IMR-90 (cell line): ENCODE measurements around the gene ARHGEF6. TPM values are rescaled to one million over a fixed set of nuclear protein-coding genes. Genes with fewer than 3 reads are reported as not detected.

Source experiments
- ATAC-seq: fragments of 200-7000 bp; cut with Tn5 transposase; 2 replicates; pipeline ENCODE4 v1.9.1; 2020; ENCODE audit warnings: low read depth, mild to moderate bottlenecking, moderate library complexity
- BruUV-seq: library from RNA; stranded (reverse); fragments of 400-500 nt; replicated peaks from 2 replicates; lab custom pipeline; 2021; lab: Mats Ljungman, UMichigan
- CTCF ChIA-PET: fragments of 300-600 bp; formaldehyde crosslinking; extraction: SDS; loops from one replicate; lab custom pipeline; 2021; ENCODE audit warnings: antibody characterized with exemption; lab: Yijun Ruan, JAX
- POLR2A ChIA-PET: fragments of 300-600 bp; sonication (Branson Sonifier 250); formaldehyde crosslinking; loops from one replicate; lab custom pipeline; 2022; ENCODE audit warnings: antibody characterized with exemption; ENCODE audit not compliant: unreplicated experiment; lab: Charles Lee
- DNase-seq: peaks from one replicate; pipeline ENCODE4 v3.0.0; 2013
- H2AFZ ChIP-seq: replicated peaks from 2 replicates; pipeline ENCODE3; 2013; ENCODE audit warnings: low read length, mild to moderate bottlenecking; ENCODE audit not compliant: poor library complexity
- H2AK5ac ChIP-seq: 2 replicates; pipeline ENCODE4 v1.6.1; 2013; ENCODE audit warnings: low read depth, low read length, inconsistent platforms
- H2AK9ac ChIP-seq: replicated peaks from 2 replicates; pipeline ENCODE3; 2013; ENCODE audit warnings: mild to moderate bottlenecking, low read depth, low read length, moderate library complexity; ENCODE audit not compliant: poor library complexity
- H2BK120ac ChIP-seq: 2 replicates; pipeline ENCODE4 v1.6.1; 2013; ENCODE audit warnings: low read depth, low read length, inconsistent platforms
- H2BK15ac ChIP-seq: 3 replicates; pipeline ENCODE4 v1.6.1; 2013; ENCODE audit warnings: low read depth, low read length, inconsistent platforms
- H2BK20ac ChIP-seq: 2 replicates; pipeline ENCODE4 v1.6.1; 2013; ENCODE audit warnings: low read depth, mild to moderate bottlenecking, inconsistent platforms, low read length, moderate library complexity
- H2BK5ac ChIP-seq: 2 replicates; pipeline ENCODE4 v1.6.1; 2013; ENCODE audit warnings: mild to moderate bottlenecking, low read depth, low read length, inconsistent platforms; ENCODE audit not compliant: poor library complexity, severe bottlenecking
- H3K14ac ChIP-seq: replicated peaks from 2 replicates; pipeline ENCODE4 v1.6.1; 2013; ENCODE audit warnings: low read depth, low read length, inconsistent platforms
- H3K18ac ChIP-seq: 2 replicates; pipeline ENCODE4 v1.6.1; 2013; ENCODE audit warnings: low read depth, low read length, control low read depth
- H3K23ac ChIP-seq: 2 replicates; pipeline ENCODE4 v1.6.1; 2013; ENCODE audit warnings: low read depth, low read length, inconsistent platforms
- H3K27ac ChIP-seq: 2 replicates; pipeline ENCODE4 v1.5.1; 2013; ENCODE audit warnings: mild to moderate bottlenecking, control low read depth, low read length; ENCODE audit not compliant: insufficient read depth
- H3K27me3 ChIP-seq: 2 replicates; pipeline ENCODE4 v1.6.1; 2013; ENCODE audit warnings: low read length; ENCODE audit not compliant: control insufficient read depth, insufficient read depth
- H3K36me3 ChIP-seq: 2 replicates; pipeline ENCODE4 v1.6.1; 2013; ENCODE audit warnings: low read length, mixed read lengths; ENCODE audit not compliant: control insufficient read depth, insufficient read depth
- H3K4ac ChIP-seq: 2 replicates; pipeline ENCODE4 v1.6.1; 2013; ENCODE audit warnings: low read depth, low read length, inconsistent platforms
- H3K4me1 ChIP-seq: 2 replicates; pipeline ENCODE4 v1.6.1; 2013; ENCODE audit warnings: low read length, mixed read lengths; ENCODE audit not compliant: control insufficient read depth, insufficient read depth
- H3K4me2 ChIP-seq: 2 replicates; pipeline ENCODE4 v1.6.1; 2013; ENCODE audit warnings: low read depth, mild to moderate bottlenecking, control low read depth, low read length, moderate library complexity
- H3K4me3 ChIP-seq: 2 replicates; pipeline ENCODE4 v1.5.1; 2013; ENCODE audit warnings: low read depth, mild to moderate bottlenecking, control low read depth, low read length, moderate library complexity; ENCODE audit not compliant: insufficient read depth
- H3K56ac ChIP-seq: 2 replicates; pipeline ENCODE4 v1.6.1; 2013; ENCODE audit warnings: low read length, inconsistent platforms; ENCODE audit not compliant: insufficient read depth; ENCODE audit errors: extremely low read depth
- H3K79me1 ChIP-seq, 2 experiments: 2 replicates each; pipeline ENCODE4 v1.6.1; 2013; ENCODE audit warnings: low read length in 2 of 2, inconsistent platforms in 1 of 2, low read depth in 1 of 2
- H3K9ac ChIP-seq: 2 replicates; pipeline ENCODE4 v1.6.1; 2013; ENCODE audit warnings: low read depth, low read length, control low read depth
- H3K9me1 ChIP-seq: 2 replicates; pipeline ENCODE4 v1.6.1; 2013; ENCODE audit warnings: low read length, inconsistent platforms; ENCODE audit not compliant: insufficient read depth
- H3K9me3 ChIP-seq: 2 replicates; pipeline ENCODE4 v1.6.1; 2013; ENCODE audit warnings: low read length; ENCODE audit not compliant: control insufficient read depth, insufficient read depth
- H4K20me1 ChIP-seq: 2 replicates; pipeline ENCODE4 v1.6.1; 2013; ENCODE audit warnings: low read length, inconsistent platforms; ENCODE audit not compliant: insufficient read depth
- H4K5ac ChIP-seq: 2 replicates; pipeline ENCODE4 v1.6.1; 2013; ENCODE audit warnings: mild to moderate bottlenecking, low read depth, low read length, control low read depth
- H4K8ac ChIP-seq, 2 experiments: 2 replicates each; pipeline ENCODE4 v1.6.1; 2013; ENCODE audit warnings: low read depth in 2 of 2, low read length in 2 of 2, control low read depth in 1 of 2, inconsistent platforms in 1 of 2
- H4K91ac ChIP-seq: 2 replicates; pipeline ENCODE4 v1.6.1; 2013; ENCODE audit warnings: low read depth, low read length, inconsistent platforms; ENCODE audit not compliant: insufficient read depth
- BHLHE40 ChIP-seq: fragments of 150-350 bp; IDR thresholded peaks from 2 replicates; pipeline ENCODE4 v1.6.1; 2016; ENCODE audit warnings: mild to moderate bottlenecking, low read depth, low read length
- CEBPB ChIP-seq: IDR thresholded peaks from 2 replicates; pipeline ENCODE4 v1.6.1; 2012; ENCODE audit warnings: low read depth, low read length, improper control_type of control experiment
- CHD1 ChIP-seq: IDR thresholded peaks from 2 replicates; pipeline ENCODE4 v1.6.1; 2012; ENCODE audit warnings: low read depth, low read length, improper control_type of control experiment
- CTCF ChIP-seq: conservative IDR thresholded peaks from 2 replicates; pipeline ENCODE4 v1.5.1; 2012; ENCODE audit warnings: mild to moderate bottlenecking, low read depth, low read length, improper control_type of control experiment
- FOS ChIP-seq: fragments of 150-350 bp; IDR thresholded peaks from 2 replicates; pipeline ENCODE4 v1.6.1; 2016; ENCODE audit warnings: low read depth, low read length
- MAZ ChIP-seq: IDR thresholded peaks from 2 replicates; pipeline ENCODE4 v1.6.1; 2012; ENCODE audit warnings: low read depth, mild to moderate bottlenecking, low read length, improper control_type of control experiment, moderate library complexity, borderline replicate concordance
- MXI1 ChIP-seq: IDR thresholded peaks from 2 replicates; pipeline ENCODE4 v1.6.1; 2012; ENCODE audit warnings: low read depth, mild to moderate bottlenecking, low read length, moderate library complexity, borderline replicate concordance
- NFE2L2 ChIP-seq: fragments of 150-350 bp; IDR thresholded peaks from 2 replicates; pipeline ENCODE4 v1.6.1; 2016; ENCODE audit warnings: low read depth, mild to moderate bottlenecking, low read length
- POLR2A ChIP-seq: IDR thresholded peaks from 2 replicates; pipeline ENCODE4 v1.6.1; 2012; ENCODE audit warnings: mild to moderate bottlenecking, low read depth, low read length
- RAD21 ChIP-seq: IDR thresholded peaks from 2 replicates; pipeline ENCODE4 v1.6.1; 2012; ENCODE audit warnings: low read length, improper control_type of control experiment
- RCOR1 ChIP-seq: IDR thresholded peaks from 2 replicates; pipeline ENCODE4 v1.6.1; 2012; ENCODE audit warnings: mild to moderate bottlenecking, low read length, improper control_type of control experiment; ENCODE audit not compliant: insufficient replicate concordance
- RFX5 ChIP-seq: IDR thresholded peaks from 2 replicates; pipeline ENCODE4 v1.8.0; 2012; ENCODE audit warnings: low read depth, mild to moderate bottlenecking, low read length, moderate library complexity
- SMC3 ChIP-seq: fragments of 150-350 bp; IDR thresholded peaks from 2 replicates; pipeline ENCODE4 v1.6.1; 2016; ENCODE audit warnings: low read depth, mild to moderate bottlenecking, antibody characterized with exemption, low read length, moderate library complexity
- USF2 ChIP-seq: fragments of 150-350 bp; IDR thresholded peaks from 2 replicates; pipeline ENCODE4 v1.6.1; 2017; ENCODE audit warnings: mild to moderate bottlenecking, antibody characterized with exemption, low read length, low read depth
- WGBS, 2 experiments: methylation state at CpG; one replicate each; pipeline versions ENCODE4 v1.1.5 to v1.1.7; 2013; ENCODE audit warnings: missing lambda C conversion rate in 2 of 2; ENCODE audit not compliant: insufficient read length in 1 of 2; ENCODE audit errors: extremely low coverage in 2 of 2; 5-methylcytosine and 5-hydroxymethylcytosine counted together
- dilution Hi-C: fragments of 300-500 bp; cut with HindIII; formaldehyde crosslinking; loops from one replicate; pipeline ENCODE4 v1.14.3; 2018; ENCODE audit warnings: low sequenced_read_pairs; ENCODE audit not compliant: unreplicated experiment
- in situ Hi-C: fragments of 300-500 bp; cut with MboI; formaldehyde crosslinking; loops from 3 replicates; pipeline ENCODE4 v1.14.3; 2019; ENCODE audit warnings: low sequenced_read_pairs, inconsistent platforms, mixed read lengths
- intact Hi-C: fragments of 100-400 bp; cut with micrococcal nuclease; formaldehyde crosslinking; loops from 2 replicates; pipeline ENCODE4 v1.10.0; 2022
- polyA plus RNA-seq, 3 experiments: library from polyadenylated mRNA; depleted of rRNA; stranded (reverse); fragments of >200 nt; gene quantifications; 2 replicates each; pipeline ENCODE4 v1.2.3, GENCODE V29; 2012; ENCODE audit warnings: low replicate concordance in 1 of 3
- total RNA-seq: library from RNA; depleted of rRNA; stranded (reverse); fragments of >200 nt; gene quantifications from 2 replicates; pipeline ENCODE4 v1.2.3, GENCODE V29; 2012

The ARHGEF6 gene
- total and polyA plus RNA-seq, 2 of the 4 experiments (the other 2 are of a cell fraction) = 2.1 to 2.7 TPM

GRCh38 chrX:136656361-136656964 lies 124.3 kb downstream of the ARHGEF6 start:
- no TSS peak for BruUV-seq
- 100% methylated on average over 1 of the region's 5 CpGs; no CpG with 5 or more reads in 1 of the 2 experiments for WGBS, 2 experiments
- TF ChIP-seq CHD1 (no peak), MAZ (no peak), BHLHE40 (no peak), RAD21 (no peak), CTCF (no peak), RFX5 (no peak), CEBPB (no peak), SMC3 (no peak), RCOR1 (no peak), NFE2L2 (no peak), POLR2A (no peak), FOS (no peak), USF2 (no peak), MXI1 (no peak)

More at GRCh38 chrX:136656361-136656964, 124.3 kb downstream of the ARHGEF6 start:
- Histone ChIP-seq H3K36me3 (no peaks in the 10 kb centered on the region), H3K79me1 (no peaks in the 10 kb centered on the region), H3K56ac (no peak overlapping the region), H2BK20ac (no peak overlapping the region), H4K5ac (no peak overlapping the region), H3K4me1 (no peaks in the 10 kb centered on the region), H3K23ac (no peak overlapping the region), H3K18ac (no peak overlapping the region), H3K27ac (no peak overlapping the region), H2BK15ac (no peak overlapping the region), H3K4ac (no peak overlapping the region), H3K9me3 (no peaks in the 10 kb centered on the region), H2AK5ac (no peak overlapping the region), H2BK120ac (no peak overlapping the region), H3K9ac (no peak overlapping the region), H3K27me3 (peaks cover 8% of the 10 kb centered on the region), H2BK5ac (no peak overlapping the region), H4K91ac (no peak overlapping the region), H3K14ac (no peak overlapping the region), H4K20me1 (no peaks in the 10 kb centered on the region), H2AK9ac (no peak overlapping the region), H3K4me3 (no peak overlapping the region), H4K8ac (no peak overlapping the region), H2AFZ (no peak overlapping the region), H3K4me2 (no peak overlapping the region), H3K9me1 (no peaks in the 10 kb centered on the region)
- no peak for DNase-seq
- in situ Hi-C loops (no loop called here), dilution Hi-C loops (no loop called here), intact Hi-C loops (no loop called here)
- ChIA-PET POLR2A (no interaction called here), CTCF (no interaction called here)
- ATAC-seq = no peak
